ENCODE results near the gene DNHD1.

GRCh38 chr11:6472934-6473333 is 24.1 kb upstream of the DNHD1 start:
- TF ChIP-seq POLR2A (IDR thresholded peaks at IDR 0.05) (no peak), CTCF (IDR thresholded peaks at IDR 0.05) (no peak), POLR2AphosphoS5 (IDR thresholded peaks at IDR 0.05) (no peak)

All from stomach (tissue), 4 donors.